ENCODE measurements around the gene LHFPL3.

The LHFPL3 gene

GRCh38 chr7:104700336-104700735, 371.9 kb downstream of the LHFPL3 start:
- TF ChIP-seq EP300 (IDR thresholded peaks at IDR 0.05; ENCODE audit: borderline replicate concordance) = no peak
- TF ChIP-seq TCF12 (IDR thresholded peaks at IDR 0.05; ENCODE audit: low read depth) = no peak
- TF ChIP-seq MAX (IDR thresholded peaks at IDR 0.05) = no peak
- no peak for TF ChIP-seq REST (IDR thresholded peaks at IDR 0.05; ENCODE audit: low read depth)
- TF ChIP-seq NFIC (IDR thresholded peaks at IDR 0.05) = no peak
- no peak for TF ChIP-seq TAF1 (IDR thresholded peaks at IDR 0.05; ENCODE audit: low read depth)
- no peak for TF ChIP-seq YY1 (IDR thresholded peaks at IDR 0.05; ENCODE audit: low read depth)
- TF ChIP-seq EGR1 (IDR thresholded peaks at IDR 0.05) = no peak
- no peak for TF ChIP-seq USF1 (IDR thresholded peaks at IDR 0.05)
- no peak for TF ChIP-seq TEAD4 (IDR thresholded peaks at IDR 0.05)
- no peak for TF ChIP-seq FOXM1 (IDR thresholded peaks at IDR 0.05; ENCODE audit: borderline replicate concordance, low read depth)
- TF ChIP-seq CEBPB (IDR thresholded peaks at IDR 0.05) = no peak

- TF ChIP-seq TAF1 (IDR thresholded peaks at IDR 0.05; ENCODE audit: low read depth) (no peak), EP300 (IDR thresholded peaks at IDR 0.05; ENCODE audit: borderline replicate concordance) (no peak), YY1 (IDR thresholded peaks at IDR 0.05; ENCODE audit: low read depth) (no peak)
Measured at GRCh38 chr7:104723001-104723400, 394.6 kb downstream of the LHFPL3 start.

GRCh38 chr7:104758504-104758903, 430.1 kb downstream of the LHFPL3 start:
- TF ChIP-seq RAD21 (IDR thresholded peaks at IDR 0.05; ENCODE audit: low read depth) (no peak), FOXM1 (IDR thresholded peaks at IDR 0.05; ENCODE audit: borderline replicate concordance, low read depth) (no peak), TCF12 (IDR thresholded peaks at IDR 0.05; ENCODE audit: low read depth) (no peak), REST (IDR thresholded peaks at IDR 0.05; ENCODE audit: low read depth) (no peak), MAX (IDR thresholded peaks at IDR 0.05) (no peak), TAF1 (IDR thresholded peaks at IDR 0.05; ENCODE audit: low read depth) (no peak)

DNA sequence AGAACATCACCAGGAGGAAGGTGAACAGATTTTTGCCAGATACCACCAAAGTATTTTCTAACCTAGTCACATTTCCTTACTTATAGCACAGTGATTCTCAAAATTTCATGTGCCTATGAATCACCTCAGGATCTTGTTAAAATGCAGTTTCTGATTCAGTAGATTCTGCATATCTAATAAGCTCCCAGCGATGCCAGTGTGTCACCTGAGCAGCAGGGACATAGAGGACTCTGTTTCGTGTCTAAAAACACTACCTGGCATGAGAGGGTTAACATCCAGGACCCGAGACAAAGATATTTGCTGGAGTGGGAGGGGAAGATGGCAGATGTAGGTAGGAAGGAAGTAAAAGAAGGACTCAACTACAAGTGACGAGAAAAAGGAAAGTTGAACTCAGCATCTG, 433.5 kb downstream of the LHFPL3 start:
- TF ChIP-seq REST (IDR thresholded peaks at IDR 0.05; ENCODE audit: low read depth) (no peak), MAX (IDR thresholded peaks at IDR 0.05) (no peak), YY1 (IDR thresholded peaks at IDR 0.05; ENCODE audit: low read depth) (no peak), TCF12 (IDR thresholded peaks at IDR 0.05; ENCODE audit: low read depth) (no peak), EP300 (IDR thresholded peaks at IDR 0.05; ENCODE audit: borderline replicate concordance) (no peak), TAF1 (IDR thresholded peaks at IDR 0.05; ENCODE audit: low read depth) (no peak), TEAD4 (IDR thresholded peaks at IDR 0.05) (no peak), CEBPB (IDR thresholded peaks at IDR 0.05) (no peak), USF1 (IDR thresholded peaks at IDR 0.05) (no peak)

DNA sequence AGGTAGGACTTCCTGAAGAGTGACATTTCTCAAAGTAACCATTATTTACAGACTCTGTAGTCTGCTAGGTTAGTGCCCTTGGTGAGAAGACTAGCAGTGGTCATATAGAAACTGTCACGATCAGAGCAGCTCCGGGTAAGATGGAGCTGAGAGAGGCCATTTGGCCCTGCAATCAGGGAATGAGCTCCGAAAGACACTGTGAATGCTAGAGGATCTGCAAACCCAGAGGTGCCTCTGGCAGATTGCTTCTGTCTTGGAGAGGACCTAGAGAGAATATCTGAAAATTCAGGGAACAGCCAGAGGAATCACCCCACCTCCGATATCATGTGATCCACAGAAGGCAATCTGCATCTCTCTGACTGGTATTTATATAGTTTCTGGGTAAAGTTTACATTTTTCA, 438.7 kb downstream of the LHFPL3 start:
- TF ChIP-seq CREB1 (IDR thresholded peaks at IDR 0.05; ENCODE audit: low read depth) = no peak
- TF ChIP-seq ZBTB7A (IDR thresholded peaks at IDR 0.05; ENCODE audit: low read depth) = no peak
- no peak for TF ChIP-seq MAX (IDR thresholded peaks at IDR 0.05)
- TF ChIP-seq REST (IDR thresholded peaks at IDR 0.05; ENCODE audit: low read depth) = no peak
- TF ChIP-seq YY1 (IDR thresholded peaks at IDR 0.05; ENCODE audit: low read depth) = no peak
- TF ChIP-seq EGR1 (IDR thresholded peaks at IDR 0.05) = no peak
- TF ChIP-seq TAF1 (IDR thresholded peaks at IDR 0.05; ENCODE audit: low read depth) = no peak
- no peak for TF ChIP-seq TCF12 (IDR thresholded peaks at IDR 0.05; ENCODE audit: low read depth)
- no peak for TF ChIP-seq NFIC (IDR thresholded peaks at IDR 0.05)

All from Ishikawa (cell line).